OCI-LY3 (cell line): ENCODE measurements around the gene DUSP9.

Source experiments
- EZH2phosphoT487 ChIP-seq: fragments of 200-600 bp; shearing (Covaris generic); IDR thresholded peaks from 2 replicates; pipeline ENCODE4 v1.6.1; 2018; ENCODE audit warnings: antibody characterized with exemption, mixed run types, low read depth
- TF ChIP-seq, protein P1 (sequence below): fragments of 200-600, 300-600 bp; sonication (generic); IDR thresholded peaks from 2 replicates; pipeline ENCODE4 v1.5.1; 2014; ENCODE audit warnings: antibody characterized with exemption, low read length, low read depth

DNA sequence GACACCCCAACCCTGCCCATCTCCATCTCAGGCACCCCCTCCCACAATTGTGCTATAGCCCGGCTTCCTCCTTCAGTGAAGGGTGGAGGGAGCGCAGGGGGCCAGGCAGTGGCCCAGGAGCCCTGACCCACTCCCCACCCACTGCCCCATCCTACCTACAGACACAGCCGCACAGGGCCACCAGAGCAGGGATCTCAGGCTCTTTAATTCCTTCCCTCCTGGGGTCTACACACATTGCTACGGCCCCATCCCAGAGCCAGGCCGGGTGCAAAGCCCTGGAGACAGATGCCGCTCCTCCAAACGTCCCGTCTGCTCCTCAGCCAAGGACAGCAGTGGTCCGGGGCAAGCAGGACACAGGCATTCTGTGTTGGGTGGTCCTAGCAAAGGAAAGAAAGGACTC is 12.8 kb upstream of the DUSP9 start:
- TF ChIP-seq, protein P1, sequence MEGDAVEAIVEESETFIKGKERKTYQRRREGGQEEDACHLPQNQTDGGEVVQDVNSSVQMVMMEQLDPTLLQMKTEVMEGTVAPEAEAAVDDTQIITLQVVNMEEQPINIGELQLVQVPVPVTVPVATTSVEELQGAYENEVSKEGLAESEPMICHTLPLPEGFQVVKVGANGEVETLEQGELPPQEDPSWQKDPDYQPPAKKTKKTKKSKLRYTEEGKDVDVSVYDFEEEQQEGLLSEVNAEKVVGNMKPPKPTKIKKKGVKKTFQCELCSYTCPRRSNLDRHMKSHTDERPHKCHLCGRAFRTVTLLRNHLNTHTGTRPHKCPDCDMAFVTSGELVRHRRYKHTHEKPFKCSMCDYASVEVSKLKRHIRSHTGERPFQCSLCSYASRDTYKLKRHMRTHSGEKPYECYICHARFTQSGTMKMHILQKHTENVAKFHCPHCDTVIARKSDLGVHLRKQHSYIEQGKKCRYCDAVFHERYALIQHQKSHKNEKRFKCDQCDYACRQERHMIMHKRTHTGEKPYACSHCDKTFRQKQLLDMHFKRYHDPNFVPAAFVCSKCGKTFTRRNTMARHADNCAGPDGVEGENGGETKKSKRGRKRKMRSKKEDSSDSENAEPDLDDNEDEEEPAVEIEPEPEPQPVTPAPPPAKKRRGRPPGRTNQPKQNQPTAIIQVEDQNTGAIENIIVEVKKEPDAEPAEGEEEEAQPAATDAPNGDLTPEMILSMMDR, result no peak
- TF ChIP-seq EZH2phosphoT487, result no peak
